GM23338 (cell line): ENCODE measurements around the gene MARCHF2. TPM values are rescaled to one million over a fixed set of nuclear protein-coding genes. Genes with fewer than 3 reads are reported as not detected.

ENCODE experiments used
- ATAC-seq: fragments of 200-7000 bp; cut with Tn5 transposase; 3 replicates; pipeline ENCODE4 v1.9.1; 2020
- DNase-seq: peaks from one replicate; pipeline ENCODE4 v3.0.0-alpha.2; 2015; ENCODE audit warnings: low spot score
- H2AFZ ChIP-seq: fragments of 200-600 bp; sonication (generic); 2 replicates; pipeline ENCODE4 v1.8.0; 2016; ENCODE audit warnings: antibody characterized with exemption, mild to moderate bottlenecking, moderate library complexity
- H3F3A ChIP-seq: fragments of 200-600 bp; sonication (generic); replicated peaks from 2 replicates; pipeline ENCODE4 v1.8.0; 2017; ENCODE audit warnings: antibody characterized with exemption, mixed run types, low read depth
- H3K27ac ChIP-seq: fragments of 200-600 bp; sonication (generic); 2 replicates; pipeline ENCODE4 v1.6.1; 2016; ENCODE audit warnings: low read depth
- H3K27me3 ChIP-seq: fragments of 200-600 bp; sonication (generic); 2 replicates; pipeline ENCODE4 v1.8.0; 2016; ENCODE audit warnings: mild to moderate bottlenecking, mixed run types, moderate library complexity; ENCODE audit not compliant: insufficient read depth
- H3K36me3 ChIP-seq: fragments of 200-600 bp; sonication (generic); 2 replicates; pipeline ENCODE4 v1.8.0; 2016; ENCODE audit warnings: mild to moderate bottlenecking; ENCODE audit not compliant: insufficient read depth
- H3K4me1 ChIP-seq: fragments of 200-600 bp; sonication (generic); 2 replicates; pipeline ENCODE4 v1.8.0; 2016; ENCODE audit warnings: mild to moderate bottlenecking, moderate library complexity; ENCODE audit not compliant: insufficient read depth
- H3K4me2 ChIP-seq: fragments of 200-600 bp; sonication (generic); 2 replicates; pipeline ENCODE4 v1.7.1; 2017; ENCODE audit warnings: mixed run types
- H3K4me3 ChIP-seq: fragments of 200-600 bp; sonication (generic); 2 replicates; pipeline ENCODE4 v1.6.1; 2016; ENCODE audit warnings: mixed run types
- H3K79me2 ChIP-seq: fragments of 200-600 bp; sonication (generic); replicated peaks from 2 replicates; pipeline ENCODE4 v1.8.0; 2017; ENCODE audit warnings: mild to moderate bottlenecking; ENCODE audit not compliant: insufficient read depth
- H3K9me2 ChIP-seq: fragments of 200-600 bp; sonication (generic); 2 replicates; pipeline ENCODE4 v1.8.0; 2017; ENCODE audit not compliant: insufficient read depth
- H4K20me1 ChIP-seq: fragments of 200-600 bp; sonication (generic); replicated peaks from 2 replicates; pipeline ENCODE4 v1.8.0; 2017; ENCODE audit warnings: mild to moderate bottlenecking; ENCODE audit not compliant: insufficient read depth
- H3K27ac Mint-ChIP-seq: 2 replicates; pipeline ENCODE4 v1.8.0; 2020; ENCODE audit warnings: inconsistent platforms, mild to moderate bottlenecking, moderate library complexity, mixed read lengths
- H3K27me3 Mint-ChIP-seq: 3 replicates; pipeline ENCODE4 v1.8.0; 2022; ENCODE audit warnings: low read depth, mild to moderate bottlenecking, moderate library complexity, mixed read lengths, inconsistent platforms; ENCODE audit not compliant: insufficient read depth, poor library complexity
- H3K36me3 Mint-ChIP-seq: 3 replicates; pipeline ENCODE4 v1.8.0; 2021; ENCODE audit warnings: low read depth, mild to moderate bottlenecking, inconsistent platforms, moderate library complexity, mixed read lengths
- H3K4me1 Mint-ChIP-seq: 3 replicates; pipeline ENCODE4 v1.8.0; 2020; ENCODE audit warnings: mild to moderate bottlenecking, inconsistent platforms, mixed read lengths
- H3K4me3 Mint-ChIP-seq: 3 replicates; pipeline ENCODE4 v1.8.0; 2021; ENCODE audit warnings: moderate library complexity, mild to moderate bottlenecking, inconsistent platforms, mixed read lengths
- H3K9me3 Mint-ChIP-seq: 3 replicates; pipeline ENCODE4 v1.8.0; 2020; ENCODE audit warnings: moderate library complexity, mild to moderate bottlenecking, inconsistent platforms, mixed read lengths
- NANOG ChIP-seq: IDR thresholded peaks from 2 replicates; pipeline ENCODE4 v1.6.1; 2016; ENCODE audit warnings: antibody characterized with exemption, borderline replicate concordance
- POLR2AphosphoS5 ChIP-seq: IDR thresholded peaks from 2 replicates; pipeline ENCODE4 v1.6.1; 2016; ENCODE audit warnings: antibody characterized with exemption, low read depth
- STAT1 ChIP-seq: IDR thresholded peaks from one replicate; pipeline ENCODE4 v1.6.1; 2016; ENCODE audit warnings: antibody characterized with exemption; ENCODE audit not compliant: unreplicated experiment
- ZNF331 ChIP-seq: fragments of 250-450 bp; sonication (Bioruptor Pico); IDR thresholded peaks from 2 replicates; pipeline ENCODE4 v1.5.0; 2020; ENCODE audit warnings: low read depth, mild to moderate bottlenecking, moderate library complexity
- polyA plus RNA-seq: library from polyadenylated mRNA; unstranded; fragments of >200 nt; fragmentation: Nextera tagmentation; extraction: Ambion mirVana; gene quantifications from 2 replicates; pipeline ENCODE4 v1.2.1, GENCODE V29; 2016
- total RNA-seq: library from RNA; depleted of rRNA; stranded (reverse); fragments of >200 nt; shearing (Covaris generic); gene quantifications from 2 replicates; pipeline ENCODE4 v1.2.3, GENCODE V29; 2014
- TF ChIP-seq, protein P1 (sequence below): IDR thresholded peaks from one replicate; pipeline ENCODE4 v1.6.1; 2018; ENCODE audit warnings: antibody characterized with exemption; ENCODE audit not compliant: unreplicated experiment
- TF ChIP-seq, protein P2 (sequence below): IDR thresholded peaks from 2 replicates; pipeline ENCODE4 v1.6.1; 2016; ENCODE audit warnings: antibody characterized with exemption

Gene MARCHF2
- total and polyA plus RNA-seq, 2 experiments from 2014 or later: 18.9 to 50.1 TPM

DNA sequence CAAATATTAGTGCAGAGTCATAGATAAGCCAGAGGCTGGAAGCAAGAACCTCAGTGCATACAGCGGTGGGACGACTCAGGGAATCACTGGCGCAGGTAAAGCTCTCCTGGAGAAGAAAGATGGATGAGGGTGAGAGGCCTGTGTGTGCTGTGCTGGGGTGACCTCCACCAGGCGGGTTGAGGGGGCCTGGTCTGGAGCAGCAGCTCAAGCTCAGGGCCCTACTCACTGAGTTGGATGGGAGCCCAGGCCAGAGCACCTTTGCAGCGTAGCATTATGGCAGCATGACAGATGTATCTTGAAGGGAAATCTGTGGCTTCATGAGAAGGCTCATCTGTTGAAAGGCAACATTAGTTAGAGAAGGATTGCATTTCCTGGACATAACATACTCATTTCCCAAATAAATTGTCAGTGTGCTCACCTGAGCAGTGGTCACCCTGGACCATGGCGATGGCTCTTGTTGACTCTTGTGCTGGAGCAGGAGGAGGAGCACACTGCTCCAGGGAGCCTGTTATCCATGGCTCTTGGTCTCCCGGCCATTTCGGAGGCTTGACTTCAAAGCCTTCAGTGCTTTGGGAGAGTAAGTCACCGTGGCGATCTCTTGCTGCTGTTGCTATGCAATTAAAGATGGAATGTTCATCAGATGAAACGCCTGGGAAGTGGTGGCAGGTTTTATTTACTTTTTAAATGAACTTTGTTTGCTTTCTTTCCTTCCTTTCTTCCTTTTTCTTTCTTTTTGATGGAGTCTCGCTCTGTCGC, 56.7 kb downstream of the MARCHF2 start:
- Mint-ChIP-seq H3K4me1 (no peaks in the 10 kb centered on the region), H3K4me3 (no peak overlapping the region; the same call in 2 of the 3 replicates), H3K27ac (peak overlapping the region; percentile 65; the same call in 1 of the 2 replicates), H3K36me3 (peaks cover 99% of the 10 kb centered on the region), H3K9me3 (no peaks in the 10 kb centered on the region; the same call in 2 of the 3 replicates), H3K27me3 (peaks cover 17% of the 10 kb centered on the region)
- H3K27me3 ChIP-seq: no peaks in the 10 kb centered on the region
- DNase-seq (no peak), ATAC-seq (no peak)
- peaks cover 95% of the 10 kb centered on the region for H3K36me3 ChIP-seq
- no peaks in the 10 kb centered on the region for H3K4me1 ChIP-seq
- TF ChIP-seq, protein P1, sequence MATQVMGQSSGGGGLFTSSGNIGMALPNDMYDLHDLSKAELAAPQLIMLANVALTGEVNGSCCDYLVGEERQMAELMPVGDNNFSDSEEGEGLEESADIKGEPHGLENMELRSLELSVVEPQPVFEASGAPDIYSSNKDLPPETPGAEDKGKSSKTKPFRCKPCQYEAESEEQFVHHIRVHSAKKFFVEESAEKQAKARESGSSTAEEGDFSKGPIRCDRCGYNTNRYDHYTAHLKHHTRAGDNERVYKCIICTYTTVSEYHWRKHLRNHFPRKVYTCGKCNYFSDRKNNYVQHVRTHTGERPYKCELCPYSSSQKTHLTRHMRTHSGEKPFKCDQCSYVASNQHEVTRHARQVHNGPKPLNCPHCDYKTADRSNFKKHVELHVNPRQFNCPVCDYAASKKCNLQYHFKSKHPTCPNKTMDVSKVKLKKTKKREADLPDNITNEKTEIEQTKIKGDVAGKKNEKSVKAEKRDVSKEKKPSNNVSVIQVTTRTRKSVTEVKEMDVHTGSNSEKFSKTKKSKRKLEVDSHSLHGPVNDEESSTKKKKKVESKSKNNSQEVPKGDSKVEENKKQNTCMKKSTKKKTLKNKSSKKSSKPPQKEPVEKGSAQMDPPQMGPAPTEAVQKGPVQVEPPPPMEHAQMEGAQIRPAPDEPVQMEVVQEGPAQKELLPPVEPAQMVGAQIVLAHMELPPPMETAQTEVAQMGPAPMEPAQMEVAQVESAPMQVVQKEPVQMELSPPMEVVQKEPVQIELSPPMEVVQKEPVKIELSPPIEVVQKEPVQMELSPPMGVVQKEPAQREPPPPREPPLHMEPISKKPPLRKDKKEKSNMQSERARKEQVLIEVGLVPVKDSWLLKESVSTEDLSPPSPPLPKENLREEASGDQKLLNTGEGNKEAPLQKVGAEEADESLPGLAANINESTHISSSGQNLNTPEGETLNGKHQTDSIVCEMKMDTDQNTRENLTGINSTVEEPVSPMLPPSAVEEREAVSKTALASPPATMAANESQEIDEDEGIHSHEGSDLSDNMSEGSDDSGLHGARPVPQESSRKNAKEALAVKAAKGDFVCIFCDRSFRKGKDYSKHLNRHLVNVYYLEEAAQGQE: no peak
- peak; percentile 0; the same call in 1 of the 2 replicates for TF ChIP-seq POLR2AphosphoS5
- peaks cover 100% of the 10 kb centered on the region for H3K79me2 ChIP-seq
- peaks cover 80% of the 10 kb centered on the region for H4K20me1 ChIP-seq
- H3K27ac ChIP-seq: peak overlapping the region; percentile 74; the same call in 1 of the 2 replicates
- no peaks in the 10 kb centered on the region for H3K9me2 ChIP-seq
- H3F3A ChIP-seq: peaks cover 80% of the 10 kb centered on the region
- H3K4me2 ChIP-seq: no peak overlapping the region
- H2AFZ ChIP-seq: no peak overlapping the region
- no peak overlapping the region for H3K4me3 ChIP-seq

DNA sequence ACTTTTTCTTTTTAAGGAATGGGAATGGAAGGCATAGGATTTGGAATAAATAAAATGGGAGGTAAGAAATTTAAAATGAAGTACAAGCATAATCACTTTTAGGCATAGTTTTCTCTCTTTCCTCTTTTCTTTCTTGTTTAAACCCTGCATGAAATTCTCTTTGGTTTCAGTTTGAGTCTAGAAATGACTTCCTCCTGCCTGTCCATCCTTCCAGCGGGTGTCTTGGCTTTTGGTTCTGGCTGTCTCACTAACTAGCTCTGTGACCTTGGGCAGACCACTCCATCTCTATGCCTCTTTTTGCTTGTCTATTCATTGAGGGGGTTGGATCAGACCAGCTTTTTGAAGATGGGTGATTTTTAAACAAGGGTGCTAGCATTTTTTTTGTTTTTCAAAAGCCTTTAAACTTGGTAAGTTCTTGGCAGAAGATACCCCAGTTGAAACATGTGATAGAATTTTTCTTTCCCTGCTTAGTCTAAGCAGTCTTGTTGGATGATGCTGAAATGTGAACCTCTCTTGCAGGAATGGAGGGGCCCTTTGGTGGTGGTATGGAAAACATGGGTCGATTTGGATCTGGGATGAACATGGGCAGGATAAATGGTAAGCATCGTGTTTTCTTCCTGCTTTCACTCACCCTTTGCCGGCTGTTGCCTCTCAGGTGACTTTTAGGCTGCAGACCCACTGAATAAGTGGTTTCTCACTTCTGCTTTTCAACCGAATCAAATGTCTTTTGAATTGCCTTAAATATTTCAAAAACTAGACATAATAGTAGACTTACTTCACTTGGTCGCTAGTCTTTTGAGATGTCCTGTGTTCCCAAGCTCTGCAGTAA, 60.8 kb downstream of the MARCHF2 start:
- Histone ChIP-seq H3K27me3 (no peaks in the 10 kb centered on the region), H3K36me3 (peaks cover 90% of the 10 kb centered on the region), H3K4me1 (no peaks in the 10 kb centered on the region), H3K4me2 (no peak overlapping the region), H3K79me2 (peaks cover 100% of the 10 kb centered on the region), H3K4me3 (no peak overlapping the region), H3F3A (peaks cover 74% of the 10 kb centered on the region), H3K9me2 (no peaks in the 10 kb centered on the region), H3K27ac (peak overlapping the region; percentile 59), H4K20me1 (peaks cover 87% of the 10 kb centered on the region), H2AFZ (no peak overlapping the region)
- Mint-ChIP-seq H3K4me3 (no peak overlapping the region), H3K9me3 (no peaks in the 10 kb centered on the region; the same call in 2 of the 3 replicates), H3K4me1 (peaks cover 5% of the 10 kb centered on the region; the same call in 2 of the 3 replicates), H3K27ac (no peak overlapping the region), H3K27me3 (peaks cover 15% of the 10 kb centered on the region), H3K36me3 (peaks cover 98% of the 10 kb centered on the region)
- ATAC-seq (no peak), DNase-seq (no peak)
- TF ChIP-seq NANOG (no peak), ZNF331 (CRISPR knock-in tag) (no peak), STAT1 (no peak)
- TF ChIP-seq, protein P2, sequence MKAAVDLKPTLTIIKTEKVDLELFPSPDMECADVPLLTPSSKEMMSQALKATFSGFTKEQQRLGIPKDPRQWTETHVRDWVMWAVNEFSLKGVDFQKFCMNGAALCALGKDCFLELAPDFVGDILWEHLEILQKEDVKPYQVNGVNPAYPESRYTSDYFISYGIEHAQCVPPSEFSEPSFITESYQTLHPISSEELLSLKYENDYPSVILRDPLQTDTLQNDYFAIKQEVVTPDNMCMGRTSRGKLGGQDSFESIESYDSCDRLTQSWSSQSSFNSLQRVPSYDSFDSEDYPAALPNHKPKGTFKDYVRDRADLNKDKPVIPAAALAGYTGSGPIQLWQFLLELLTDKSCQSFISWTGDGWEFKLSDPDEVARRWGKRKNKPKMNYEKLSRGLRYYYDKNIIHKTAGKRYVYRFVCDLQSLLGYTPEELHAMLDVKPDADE: no peak
- TF ChIP-seq, protein P1: no peak
